Ascending aorta (tissue), 2 donors: ENCODE results near the gene PTPRE. TPM values are rescaled to one million over a fixed set of nuclear protein-coding genes. Genes with fewer than 3 reads are reported as not detected.

Experiments
- DNase-seq, 2 donors: peaks; one replicate each; pipeline ENCODE4 v3.0.0-alpha.2; 2019; ENCODE audit warnings: low spot score in 2 of 2
- H3K27ac ChIP-seq, 2 donors: fragments of 200-600 bp; sonication (generic); one replicate each; pipeline ENCODE4 v1.5.1; 2016 to 2017; ENCODE audit warnings: mild to moderate bottlenecking in 1 of 2
- H3K27me3 ChIP-seq: fragments of 200-600 bp; sonication (generic); one replicate; pipeline ENCODE4 v1.5.1; 2017
- H3K36me3 ChIP-seq, 2 donors: fragments of 200-600 bp; sonication (generic); one replicate each; pipeline ENCODE4 v1.5.1; 2016
- H3K4me1 ChIP-seq, 2 donors: fragments of 200-600 bp; sonication (generic); one replicate each; pipeline ENCODE4 v1.5.1; 2016 to 2017; ENCODE audit warnings: mild to moderate bottlenecking in 1 of 2
- H3K4me3 ChIP-seq, 2 donors: fragments of 200-600 bp; sonication (generic); one replicate each; pipeline ENCODE4 v1.5.1; 2016 to 2017; ENCODE audit warnings: mild to moderate bottlenecking in 1 of 2
- H3K9me3 ChIP-seq, 2 donors: fragments of 200-600 bp; sonication (generic); one replicate each; pipeline ENCODE4 v1.5.1; 2016
- intact Hi-C: fragments of 100-400 bp; cut with DNase I; formaldehyde crosslinking; loops from one replicate; pipeline ENCODE4 v1.15.1; 2023
- total RNA-seq: library from RNA; depleted of rRNA; stranded (reverse); fragments of >200 nt; gene quantifications from one replicate; pipeline ENCODE4 v1.1.0, GENCODE V29; 2016
- TF ChIP-seq, protein P1 (sequence below), 3 experiments: fragments of 200-600 bp in 2 of 3; fragments of 450-650 bp in 1 of 3; sonication (generic) in 2 of 3; IDR thresholded peaks; one replicate each; pipeline ENCODE4 v1.5.1; 2016 to 2019; ENCODE audit warnings: antibody characterized with exemption in 3 of 3, mild to moderate bottlenecking in 1 of 3, moderate library complexity in 1 of 3

The PTPRE gene
- total RNA-seq, 1 donor from 2014 or later = 14.5 TPM

DNA sequence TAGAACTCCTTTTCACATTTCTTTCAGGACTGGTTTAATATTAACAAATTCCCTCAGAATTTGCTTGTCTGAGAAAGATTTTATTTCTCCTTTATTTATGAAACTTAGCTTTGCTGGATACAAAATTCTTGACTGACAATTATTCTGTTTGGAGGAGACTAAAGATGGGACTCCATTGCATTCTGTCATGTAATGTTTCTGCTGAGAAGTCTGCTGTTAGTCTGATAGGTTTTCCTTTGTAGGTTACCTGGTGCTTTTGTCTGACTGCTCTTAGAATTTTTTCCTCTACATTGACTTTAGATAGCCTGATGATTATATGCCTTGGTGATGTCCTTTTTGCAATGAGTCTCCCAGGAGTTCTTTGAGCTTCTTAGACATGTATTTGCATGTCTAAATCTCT is 37.6 kb upstream of the PTPRE start:
- TF ChIP-seq, protein P1, sequence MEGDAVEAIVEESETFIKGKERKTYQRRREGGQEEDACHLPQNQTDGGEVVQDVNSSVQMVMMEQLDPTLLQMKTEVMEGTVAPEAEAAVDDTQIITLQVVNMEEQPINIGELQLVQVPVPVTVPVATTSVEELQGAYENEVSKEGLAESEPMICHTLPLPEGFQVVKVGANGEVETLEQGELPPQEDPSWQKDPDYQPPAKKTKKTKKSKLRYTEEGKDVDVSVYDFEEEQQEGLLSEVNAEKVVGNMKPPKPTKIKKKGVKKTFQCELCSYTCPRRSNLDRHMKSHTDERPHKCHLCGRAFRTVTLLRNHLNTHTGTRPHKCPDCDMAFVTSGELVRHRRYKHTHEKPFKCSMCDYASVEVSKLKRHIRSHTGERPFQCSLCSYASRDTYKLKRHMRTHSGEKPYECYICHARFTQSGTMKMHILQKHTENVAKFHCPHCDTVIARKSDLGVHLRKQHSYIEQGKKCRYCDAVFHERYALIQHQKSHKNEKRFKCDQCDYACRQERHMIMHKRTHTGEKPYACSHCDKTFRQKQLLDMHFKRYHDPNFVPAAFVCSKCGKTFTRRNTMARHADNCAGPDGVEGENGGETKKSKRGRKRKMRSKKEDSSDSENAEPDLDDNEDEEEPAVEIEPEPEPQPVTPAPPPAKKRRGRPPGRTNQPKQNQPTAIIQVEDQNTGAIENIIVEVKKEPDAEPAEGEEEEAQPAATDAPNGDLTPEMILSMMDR (IDR thresholded peaks at IDR 0.05) = no peak
- no peak for DNase-seq
- H3K4me3 ChIP-seq = no peak overlapping the region
- H3K9me3 ChIP-seq = no peaks in the 10 kb centered on the region
- H3K27me3 ChIP-seq = no peaks in the 10 kb centered on the region
- no peaks in the 10 kb centered on the region for H3K4me1 ChIP-seq
- intact Hi-C loops = no loop called here
- no peaks in the 10 kb centered on the region for H3K36me3 ChIP-seq
- no peak overlapping the region for H3K27ac ChIP-seq

DNA sequence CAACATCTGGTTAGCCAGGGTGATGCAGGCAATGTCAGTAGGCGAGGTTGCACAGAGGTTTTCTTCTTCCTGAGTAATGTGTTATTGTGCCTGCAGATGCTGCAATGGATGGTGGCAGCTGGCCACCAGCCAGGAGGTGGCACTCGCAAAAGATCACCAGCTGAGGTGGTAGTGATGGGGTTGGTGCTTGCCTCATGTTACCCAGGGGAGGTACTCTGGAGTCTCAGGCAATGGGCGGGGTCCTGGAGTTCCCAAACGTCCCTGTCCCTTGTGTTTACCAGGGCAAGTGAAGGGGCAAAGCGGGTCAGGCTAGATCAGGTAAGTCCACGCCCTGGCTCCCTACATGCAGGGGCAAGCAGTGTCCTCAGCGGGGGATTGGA is 35.3 kb upstream of the PTPRE start:
- Histone ChIP-seq H3K27me3 (no peaks in the 10 kb centered on the region), H3K4me1 (no peaks in the 10 kb centered on the region), H3K9me3 (no peaks in the 10 kb centered on the region), H3K4me3 (no peak overlapping the region), H3K27ac (no peak overlapping the region), H3K36me3 (no peaks in the 10 kb centered on the region)
- intact Hi-C loops = no loop called here
- no peak for DNase-seq
- TF ChIP-seq, protein P1 (IDR thresholded peaks at IDR 0.05) = no peak

DNA sequence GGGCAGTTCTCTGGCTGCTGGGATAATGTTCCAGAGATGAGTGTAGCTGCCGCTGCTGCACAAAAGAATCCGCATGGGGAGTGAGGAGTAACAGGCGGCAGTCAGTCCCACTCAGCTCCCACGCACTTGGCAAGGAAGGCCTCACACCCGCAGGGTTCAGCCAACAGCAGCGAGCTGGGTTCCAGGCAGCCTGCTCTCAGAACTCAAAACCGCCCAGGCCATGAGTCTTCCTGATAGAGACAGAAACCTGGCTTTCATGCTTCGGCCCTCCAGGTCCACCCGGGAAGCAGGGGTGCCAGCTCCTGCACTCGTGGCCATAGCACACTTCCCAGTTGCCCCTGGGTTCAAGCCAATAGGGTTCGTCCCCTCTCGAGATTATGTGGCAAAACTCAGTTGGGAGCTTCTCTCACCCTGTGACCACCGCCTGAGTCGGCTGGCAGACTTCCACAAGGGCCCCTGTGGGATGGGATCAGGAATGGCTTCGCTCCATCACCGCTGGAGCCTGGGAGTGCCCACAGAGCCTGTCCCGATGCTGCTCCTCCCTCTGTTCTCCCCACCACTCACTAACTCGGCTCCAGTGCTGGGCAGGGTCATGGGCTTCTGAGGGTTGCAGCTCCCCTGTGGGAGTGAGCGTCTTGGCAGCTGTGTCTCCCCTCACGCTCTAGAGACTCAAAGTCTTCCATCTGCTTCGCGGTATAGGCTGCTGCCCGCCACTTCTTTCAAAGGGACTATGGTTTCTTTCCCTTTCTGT is 34.7 kb upstream of the PTPRE start:
- DNase-seq = no peak
- Histone ChIP-seq H3K27me3 (no peaks in the 10 kb centered on the region), H3K27ac (no peak overlapping the region), H3K4me3 (no peak overlapping the region), H3K9me3 (no peaks in the 10 kb centered on the region), H3K4me1 (no peaks in the 10 kb centered on the region), H3K36me3 (no peaks in the 10 kb centered on the region)
- TF ChIP-seq, protein P1 (IDR thresholded peaks at IDR 0.05) = no peak
- intact Hi-C loops = no loop called here

DNA sequence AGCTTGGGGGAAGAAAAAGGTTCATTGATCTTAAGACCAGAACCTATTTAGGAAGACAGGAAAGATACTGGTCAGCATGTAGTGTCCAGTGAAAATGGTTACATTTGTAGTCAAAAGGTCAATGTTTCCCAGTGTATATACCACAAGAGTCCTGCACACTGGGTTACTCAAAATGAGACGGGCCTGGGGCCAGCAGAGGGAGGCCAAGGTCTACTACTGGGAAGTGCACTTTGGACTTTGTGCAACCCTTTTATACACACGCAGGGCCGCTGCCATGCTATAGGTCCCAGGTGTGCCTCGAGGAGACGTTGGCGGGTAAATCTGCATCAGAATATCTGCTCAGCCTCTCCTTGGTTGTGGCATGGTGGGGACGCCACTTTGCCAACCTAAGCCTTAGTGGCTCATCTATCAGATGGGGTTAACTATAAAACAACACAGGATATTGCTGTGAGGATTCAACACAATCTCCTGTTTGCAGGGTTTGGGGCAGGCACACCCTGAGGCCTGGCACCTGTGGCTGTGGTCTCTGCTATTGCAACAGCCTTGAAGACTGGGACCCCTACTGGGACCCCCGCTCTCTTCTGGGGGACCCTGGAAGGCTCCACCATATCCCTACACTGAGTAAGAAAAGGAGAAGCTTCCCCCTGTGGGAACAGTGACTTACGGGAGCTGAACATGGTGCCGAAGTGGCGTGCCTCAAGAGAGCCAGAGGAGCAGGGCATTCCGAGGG is 33.9 kb upstream of the PTPRE start:
- no peaks in the 10 kb centered on the region for H3K9me3 ChIP-seq
- no peak for DNase-seq
- intact Hi-C loops = no loop called here
- no peaks in the 10 kb centered on the region for H3K27me3 ChIP-seq
- no peak overlapping the region for H3K27ac ChIP-seq
- no peaks in the 10 kb centered on the region for H3K4me1 ChIP-seq
- TF ChIP-seq, protein P1 (IDR thresholded peaks at IDR 0.05) = no peak
- H3K4me3 ChIP-seq = no peak overlapping the region
- no peaks in the 10 kb centered on the region for H3K36me3 ChIP-seq

DNA sequence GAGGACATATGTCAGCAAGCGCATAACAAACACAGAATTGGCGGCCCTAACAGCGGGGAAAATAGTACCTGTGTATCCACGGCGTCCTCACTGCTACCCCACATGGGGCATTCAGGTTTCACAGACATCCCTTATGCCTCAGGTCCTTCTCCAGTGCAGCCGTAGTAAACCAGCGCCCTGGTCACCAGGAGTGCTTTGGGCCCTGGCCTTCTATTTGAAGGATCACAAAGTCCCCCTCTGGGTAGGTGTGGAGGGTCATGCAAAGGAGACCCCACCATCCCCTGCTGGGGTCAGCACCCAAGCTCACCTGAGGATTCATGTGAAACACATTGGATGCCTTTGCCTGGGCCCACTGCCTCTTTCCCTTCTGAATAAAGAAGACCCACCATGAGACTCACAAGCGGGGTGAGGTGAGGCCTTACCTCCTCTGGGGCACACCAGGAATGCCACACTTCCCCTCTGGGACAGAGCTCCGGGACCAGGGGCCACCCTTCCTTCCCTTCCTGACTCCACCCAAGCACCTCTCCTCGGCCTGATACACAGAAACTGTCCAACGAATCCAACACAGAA is 32.9 kb upstream of the PTPRE start:
- H3K36me3 ChIP-seq = no peaks in the 10 kb centered on the region
- H3K27me3 ChIP-seq = no peaks in the 10 kb centered on the region
- H3K4me3 ChIP-seq = no peak overlapping the region
- H3K27ac ChIP-seq = no peak overlapping the region
- no peaks in the 10 kb centered on the region for H3K4me1 ChIP-seq
- TF ChIP-seq, protein P1 (IDR thresholded peaks at IDR 0.05) = no peak
- DNase-seq = no peak
- no peaks in the 10 kb centered on the region for H3K9me3 ChIP-seq
- intact Hi-C loops = no loop called here
